Endothelial cell (in vitro differentiated cells): ENCODE data around the gene TMEM178A. TPM values are rescaled to one million over a fixed set of nuclear protein-coding genes. Genes with fewer than 3 reads are reported as not detected.

ENCODE experiments used
- DNase-seq: peaks from one replicate; pipeline ENCODE4 v3.0.0; 2021; ENCODE audit warnings: low spot score
- H3K27ac Mint-ChIP-seq: one replicate; pipeline ENCODE4 v1.8.0; 2021; ENCODE audit warnings: mixed read lengths, inconsistent platforms; ENCODE audit not compliant: unreplicated experiment
- H3K27me3 Mint-ChIP-seq: one replicate; pipeline ENCODE4 v1.8.0; 2021; ENCODE audit warnings: mild to moderate bottlenecking, moderate library complexity, mixed read lengths, inconsistent platforms; ENCODE audit not compliant: unreplicated experiment
- H3K36me3 Mint-ChIP-seq: one replicate; pipeline ENCODE4 v1.8.0; 2021; ENCODE audit warnings: mild to moderate bottlenecking, low read depth, mixed read lengths, inconsistent platforms; ENCODE audit not compliant: unreplicated experiment
- H3K4me1 Mint-ChIP-seq: one replicate; pipeline ENCODE4 v1.8.0; 2021; ENCODE audit warnings: mild to moderate bottlenecking, mixed read lengths, inconsistent platforms; ENCODE audit not compliant: unreplicated experiment
- H3K4me3 Mint-ChIP-seq: one replicate; pipeline ENCODE4 v1.8.0; 2021; ENCODE audit warnings: mild to moderate bottlenecking, mixed read lengths, inconsistent platforms; ENCODE audit not compliant: unreplicated experiment
- H3K9me3 Mint-ChIP-seq: one replicate; pipeline ENCODE4 v1.8.0; 2021; ENCODE audit warnings: mixed read lengths, inconsistent platforms; ENCODE audit not compliant: unreplicated experiment
- CTCF ChIP-seq: fragments of 200-600 bp; sonication (generic); IDR thresholded peaks from one replicate; pipeline ENCODE4 v1.5.0; 2021; ENCODE audit warnings: antibody characterized with exemption; ENCODE audit not compliant: unreplicated experiment
- total RNA-seq: library from RNA; stranded (reverse); fragmentation: NEBNext Ultra II Directional; extraction: Animal tissue kit (Norgen Biotek cat#: 25700); gene quantifications from one replicate; pipeline ENCODE4 v1.2.1, GENCODE V29; 2021; ENCODE audit not compliant: unreplicated experiment

Gene TMEM178A
- total RNA-seq, 1 donor from 2014 or later: 4.8 TPM

DNA sequence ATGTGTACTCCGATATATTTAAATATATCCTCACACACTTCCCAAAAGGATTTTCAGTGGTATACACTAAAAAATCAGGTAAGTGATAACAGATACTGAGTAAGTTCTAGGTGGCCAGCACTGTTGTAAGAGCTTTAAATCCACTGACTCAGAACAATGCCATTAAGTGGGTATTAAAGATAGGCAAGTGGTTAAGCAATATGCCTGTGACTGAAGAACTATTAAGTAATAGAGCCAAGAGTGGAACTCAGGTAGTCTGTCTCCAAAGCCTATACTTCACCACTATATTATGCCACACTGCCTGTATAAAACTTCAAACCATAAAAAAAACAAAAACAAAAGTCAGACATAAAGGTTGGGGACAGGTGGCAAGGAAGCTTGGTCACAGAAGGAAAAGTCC, 76.2 kb downstream of the TMEM178A start:
- Mint-ChIP-seq H3K36me3 (peaks cover 5% of the 10 kb centered on the region), H3K27ac (no peak overlapping the region), H3K9me3 (no peaks in the 10 kb centered on the region), H3K4me3 (no peak overlapping the region), H3K4me1 (peaks cover 15% of the 10 kb centered on the region), H3K27me3 (no peaks in the 10 kb centered on the region)
- no peak for DNase-seq
- TF ChIP-seq CTCF: no peak

DNA sequence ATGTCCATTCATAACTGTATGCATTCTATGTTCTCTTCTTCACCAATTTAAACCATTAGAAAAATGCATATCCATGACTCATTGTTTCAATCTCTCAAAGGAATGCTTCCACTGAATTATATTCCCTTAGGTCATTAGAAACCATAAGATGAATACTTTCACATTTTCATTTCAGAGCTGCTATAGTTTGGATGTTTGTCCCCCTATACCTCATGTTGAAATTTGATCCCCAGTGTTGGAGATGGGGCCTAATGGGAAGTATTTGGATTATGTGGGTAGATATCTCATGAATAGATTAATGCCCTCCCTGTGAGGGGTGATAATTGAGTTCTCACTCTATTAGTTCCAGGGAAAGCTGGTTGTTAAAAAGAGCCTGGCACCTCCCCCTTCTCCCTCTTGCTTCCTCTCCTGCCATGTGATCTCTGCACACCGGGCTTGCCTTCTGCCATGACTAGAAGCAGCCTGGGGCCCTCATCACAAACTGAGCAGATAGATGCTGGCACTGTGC, 77.6 kb downstream of the TMEM178A start:
- Mint-ChIP-seq H3K4me3 (no peak overlapping the region), H3K9me3 (no peaks in the 10 kb centered on the region), H3K27ac (no peak overlapping the region), H3K36me3 (no peaks in the 10 kb centered on the region), H3K4me1 (peaks cover 6% of the 10 kb centered on the region), H3K27me3 (no peaks in the 10 kb centered on the region)
- TF ChIP-seq CTCF: no peak
- DNase-seq: no peak

DNA sequence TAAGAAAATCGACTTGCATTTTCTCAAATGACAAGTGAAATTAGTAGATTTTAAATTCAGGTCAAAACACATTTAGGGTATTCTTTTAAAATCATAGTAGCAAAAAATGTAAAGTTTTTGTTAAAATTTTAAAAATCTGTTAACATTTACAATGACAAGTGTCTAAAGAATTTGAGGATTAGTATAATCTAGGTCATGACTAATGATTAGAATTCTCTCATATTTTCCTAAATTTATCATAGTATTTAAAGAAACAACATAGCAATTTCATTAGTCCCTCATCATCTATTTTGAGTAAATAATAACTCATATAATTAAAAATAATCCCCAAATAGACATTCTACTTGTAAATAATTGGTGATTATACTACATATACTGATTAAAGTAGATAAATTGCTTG, 89.7 kb downstream of the TMEM178A start:
- no peaks in the 10 kb centered on the region for H3K27me3 Mint-ChIP-seq
- no peak for TF ChIP-seq CTCF
- DNase-seq: no peak
- no peak overlapping the region for H3K4me3 Mint-ChIP-seq
- peaks cover 14% of the 10 kb centered on the region for H3K4me1 Mint-ChIP-seq
- H3K9me3 Mint-ChIP-seq: no peaks in the 10 kb centered on the region
- H3K36me3 Mint-ChIP-seq: peaks cover 5% of the 10 kb centered on the region
- H3K27ac Mint-ChIP-seq: no peak overlapping the region

GRCh38 chr2:39757156-39757555, 91.4 kb downstream of the TMEM178A start:
- TF ChIP-seq CTCF: no peak
- H3K36me3 Mint-ChIP-seq: peaks cover 5% of the 10 kb centered on the region
- H3K27me3 Mint-ChIP-seq: no peaks in the 10 kb centered on the region
- DNase-seq: no peak
- no peak overlapping the region for H3K27ac Mint-ChIP-seq
- no peaks in the 10 kb centered on the region for H3K9me3 Mint-ChIP-seq
- peaks cover 15% of the 10 kb centered on the region for H3K4me1 Mint-ChIP-seq
- H3K4me3 Mint-ChIP-seq: no peak overlapping the region

DNA sequence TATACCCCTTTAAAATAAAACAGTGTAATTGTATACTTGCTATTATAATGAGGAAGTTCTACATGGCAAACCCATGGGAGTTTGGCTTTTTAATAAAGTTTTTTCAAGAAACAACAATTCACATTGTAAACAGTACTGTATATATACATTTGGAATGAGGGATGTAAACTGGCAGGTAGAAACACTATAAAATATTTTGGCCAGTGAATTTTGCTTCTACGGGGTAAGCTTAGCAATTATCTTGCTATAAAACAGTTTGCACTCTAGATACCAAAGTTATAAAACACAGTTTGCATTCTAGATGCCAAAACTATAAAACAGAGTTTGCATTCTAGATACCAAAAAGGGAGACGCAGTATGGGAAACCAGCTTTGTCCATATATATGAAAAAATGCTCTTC, 96.7 kb downstream of the TMEM178A start:
- DNase-seq: no peak
- peaks cover 8% of the 10 kb centered on the region for H3K36me3 Mint-ChIP-seq
- no peaks in the 10 kb centered on the region for H3K9me3 Mint-ChIP-seq
- H3K4me3 Mint-ChIP-seq: no peak overlapping the region
- no peak overlapping the region for H3K27ac Mint-ChIP-seq
- TF ChIP-seq CTCF: no peak
- peaks cover 7% of the 10 kb centered on the region for H3K4me1 Mint-ChIP-seq
- H3K27me3 Mint-ChIP-seq: no peaks in the 10 kb centered on the region

Other genes with a start within 250 kb of the TMEM178A start
- gene MAP4K3, start 228.6 kb upstream of the TMEM178A start, total RNA-seq: 51.1 TPM
- 5.0 TPM for gene THUMPD2, start 113.3 kb downstream of the TMEM178A start, total RNA-seq